Suprapubic skin (tissue), 3 donors: Measurements from ENCODE around the gene SSR3.

Experiments
- CTCF ChIP-seq, 2 donors: fragments of 200-600 bp in 1 of 2; fragments of 450-650 bp in 1 of 2; sonication (generic) in 1 of 2; IDR thresholded peaks; one replicate each; pipeline ENCODE4 v1.5.1; 2016 to 2019; ENCODE audit warnings: antibody characterized with exemption in 2 of 2, mild to moderate bottlenecking in 1 of 2, moderate library complexity in 1 of 2
- EP300 ChIP-seq: sonication (generic); formaldehyde crosslinking; IDR thresholded peaks from one replicate; pipeline ENCODE4 v1.6.1; 2017; ENCODE audit warnings: antibody characterized with exemption
- POLR2A ChIP-seq, 2 donors: fragments of 450-650 bp; IDR thresholded peaks; one replicate each; pipeline ENCODE4 v1.6.1; 2017; ENCODE audit warnings: antibody characterized with exemption in 2 of 2, mild to moderate bottlenecking in 2 of 2, moderate library complexity in 2 of 2

GRCh38 chr3:156509189-156510174 is 45.4 kb downstream of the SSR3 start:
- TF ChIP-seq CTCF (IDR thresholded peaks at IDR 0.05) = peak; percentile 38 to 43
- TF ChIP-seq POLR2A (IDR thresholded peaks at IDR 0.05) = no peak
- no peak for TF ChIP-seq EP300
